GM12891 (cell line): Measurements from ENCODE around the gene FGF18.

ENCODE experiments used
- POLR2A ChIP-seq: IDR thresholded peaks from 2 replicates; pipeline ENCODE4 v1.6.1; 2011; ENCODE audit warnings: low read depth, low read length, control low read depth
- POLR2AphosphoS5 ChIP-seq: IDR thresholded peaks from 2 replicates; pipeline ENCODE4 v1.6.1; 2011; ENCODE audit warnings: low read depth, low read length, control low read depth
- POU2F2 ChIP-seq: IDR thresholded peaks from 2 replicates; pipeline ENCODE4 v1.6.1; 2011; ENCODE audit warnings: low read depth, mild to moderate bottlenecking, control low read depth, low read length, moderate library complexity
- TAF1 ChIP-seq: IDR thresholded peaks from 2 replicates; pipeline ENCODE4 v1.6.1; 2011; ENCODE audit warnings: low read depth, low read length, control low read depth

- TF ChIP-seq POLR2AphosphoS5: no peak
- TF ChIP-seq POLR2A: no peak
- no peak for TF ChIP-seq TAF1
- TF ChIP-seq POU2F2: no peak
Measured at GRCh38 chr5:171454549-171454948, 35.1 kb downstream of the FGF18 start.
